IMR-90 (cell line): ENCODE data around the gene E4F1. TPM values are rescaled to one million over a fixed set of nuclear protein-coding genes. Genes with fewer than 3 reads are reported as not detected.

Experiments
- ATAC-seq: fragments of 200-7000 bp; cut with Tn5 transposase; 2 replicates; pipeline ENCODE4 v1.9.1; 2020; ENCODE audit warnings: low read depth, mild to moderate bottlenecking, moderate library complexity
- BruUV-seq: library from RNA; stranded (reverse); fragments of 400-500 nt; replicated peaks from 2 replicates; lab custom pipeline; 2021; lab: Mats Ljungman, UMichigan
- CTCF ChIA-PET: fragments of 300-600 bp; formaldehyde crosslinking; extraction: SDS; loops from one replicate; lab custom pipeline; 2021; ENCODE audit warnings: antibody characterized with exemption; lab: Yijun Ruan, JAX
- POLR2A ChIA-PET: fragments of 300-600 bp; sonication (Branson Sonifier 250); formaldehyde crosslinking; loops from one replicate; lab custom pipeline; 2022; ENCODE audit warnings: antibody characterized with exemption; ENCODE audit not compliant: unreplicated experiment; lab: Charles Lee
- DNase-seq: peaks from one replicate; pipeline ENCODE4 v3.0.0; 2013
- H2AFZ ChIP-seq: replicated peaks from 2 replicates; pipeline ENCODE3; 2013; ENCODE audit warnings: low read length, mild to moderate bottlenecking; ENCODE audit not compliant: poor library complexity
- H2AK5ac ChIP-seq: 2 replicates; pipeline ENCODE4 v1.6.1; 2013; ENCODE audit warnings: low read depth, low read length, inconsistent platforms
- H2AK9ac ChIP-seq: replicated peaks from 2 replicates; pipeline ENCODE3; 2013; ENCODE audit warnings: mild to moderate bottlenecking, low read depth, low read length, moderate library complexity; ENCODE audit not compliant: poor library complexity
- H2BK120ac ChIP-seq: 2 replicates; pipeline ENCODE4 v1.6.1; 2013; ENCODE audit warnings: low read depth, low read length, inconsistent platforms
- H2BK15ac ChIP-seq: 3 replicates; pipeline ENCODE4 v1.6.1; 2013; ENCODE audit warnings: low read depth, low read length, inconsistent platforms
- H2BK20ac ChIP-seq: 2 replicates; pipeline ENCODE4 v1.6.1; 2013; ENCODE audit warnings: low read depth, mild to moderate bottlenecking, inconsistent platforms, low read length, moderate library complexity
- H2BK5ac ChIP-seq: 2 replicates; pipeline ENCODE4 v1.6.1; 2013; ENCODE audit warnings: mild to moderate bottlenecking, low read depth, low read length, inconsistent platforms; ENCODE audit not compliant: poor library complexity, severe bottlenecking
- H3K14ac ChIP-seq: replicated peaks from 2 replicates; pipeline ENCODE4 v1.6.1; 2013; ENCODE audit warnings: low read depth, low read length, inconsistent platforms
- H3K18ac ChIP-seq: 2 replicates; pipeline ENCODE4 v1.6.1; 2013; ENCODE audit warnings: low read depth, low read length, control low read depth
- H3K23ac ChIP-seq: 2 replicates; pipeline ENCODE4 v1.6.1; 2013; ENCODE audit warnings: low read depth, low read length, inconsistent platforms
- H3K27ac ChIP-seq: 2 replicates; pipeline ENCODE4 v1.5.1; 2013; ENCODE audit warnings: mild to moderate bottlenecking, control low read depth, low read length; ENCODE audit not compliant: insufficient read depth
- H3K27me3 ChIP-seq: 2 replicates; pipeline ENCODE4 v1.6.1; 2013; ENCODE audit warnings: low read length; ENCODE audit not compliant: control insufficient read depth, insufficient read depth
- H3K36me3 ChIP-seq: 2 replicates; pipeline ENCODE4 v1.6.1; 2013; ENCODE audit warnings: low read length, mixed read lengths; ENCODE audit not compliant: control insufficient read depth, insufficient read depth
- H3K4ac ChIP-seq: 2 replicates; pipeline ENCODE4 v1.6.1; 2013; ENCODE audit warnings: low read depth, low read length, inconsistent platforms
- H3K4me1 ChIP-seq: 2 replicates; pipeline ENCODE4 v1.6.1; 2013; ENCODE audit warnings: low read length, mixed read lengths; ENCODE audit not compliant: control insufficient read depth, insufficient read depth
- H3K4me2 ChIP-seq: 2 replicates; pipeline ENCODE4 v1.6.1; 2013; ENCODE audit warnings: low read depth, mild to moderate bottlenecking, control low read depth, low read length, moderate library complexity
- H3K4me3 ChIP-seq: 2 replicates; pipeline ENCODE4 v1.5.1; 2013; ENCODE audit warnings: low read depth, mild to moderate bottlenecking, control low read depth, low read length, moderate library complexity; ENCODE audit not compliant: insufficient read depth
- H3K56ac ChIP-seq: 2 replicates; pipeline ENCODE4 v1.6.1; 2013; ENCODE audit warnings: low read length, inconsistent platforms; ENCODE audit not compliant: insufficient read depth; ENCODE audit errors: extremely low read depth
- H3K79me1 ChIP-seq, 2 experiments: 2 replicates each; pipeline ENCODE4 v1.6.1; 2013; ENCODE audit warnings: low read length in 2 of 2, inconsistent platforms in 1 of 2, low read depth in 1 of 2
- H3K9ac ChIP-seq: 2 replicates; pipeline ENCODE4 v1.6.1; 2013; ENCODE audit warnings: low read depth, low read length, control low read depth
- H3K9me1 ChIP-seq: 2 replicates; pipeline ENCODE4 v1.6.1; 2013; ENCODE audit warnings: low read length, inconsistent platforms; ENCODE audit not compliant: insufficient read depth
- H3K9me3 ChIP-seq: 2 replicates; pipeline ENCODE4 v1.6.1; 2013; ENCODE audit warnings: low read length; ENCODE audit not compliant: control insufficient read depth, insufficient read depth
- H4K20me1 ChIP-seq: 2 replicates; pipeline ENCODE4 v1.6.1; 2013; ENCODE audit warnings: low read length, inconsistent platforms; ENCODE audit not compliant: insufficient read depth
- H4K5ac ChIP-seq: 2 replicates; pipeline ENCODE4 v1.6.1; 2013; ENCODE audit warnings: mild to moderate bottlenecking, low read depth, low read length, control low read depth
- H4K8ac ChIP-seq, 2 experiments: 2 replicates each; pipeline ENCODE4 v1.6.1; 2013; ENCODE audit warnings: low read depth in 2 of 2, low read length in 2 of 2, control low read depth in 1 of 2, inconsistent platforms in 1 of 2
- H4K91ac ChIP-seq: 2 replicates; pipeline ENCODE4 v1.6.1; 2013; ENCODE audit warnings: low read depth, low read length, inconsistent platforms; ENCODE audit not compliant: insufficient read depth
- CEBPB ChIP-seq: IDR thresholded peaks from 2 replicates; pipeline ENCODE4 v1.6.1; 2012; ENCODE audit warnings: low read depth, low read length, improper control_type of control experiment
- FOS ChIP-seq: fragments of 150-350 bp; IDR thresholded peaks from 2 replicates; pipeline ENCODE4 v1.6.1; 2016; ENCODE audit warnings: low read depth, low read length
- MAZ ChIP-seq: IDR thresholded peaks from 2 replicates; pipeline ENCODE4 v1.6.1; 2012; ENCODE audit warnings: low read depth, mild to moderate bottlenecking, low read length, improper control_type of control experiment, moderate library complexity, borderline replicate concordance
- MXI1 ChIP-seq: IDR thresholded peaks from 2 replicates; pipeline ENCODE4 v1.6.1; 2012; ENCODE audit warnings: low read depth, mild to moderate bottlenecking, low read length, moderate library complexity, borderline replicate concordance
- NFE2L2 ChIP-seq: fragments of 150-350 bp; IDR thresholded peaks from 2 replicates; pipeline ENCODE4 v1.6.1; 2016; ENCODE audit warnings: low read depth, mild to moderate bottlenecking, low read length
- RCOR1 ChIP-seq: IDR thresholded peaks from 2 replicates; pipeline ENCODE4 v1.6.1; 2012; ENCODE audit warnings: mild to moderate bottlenecking, low read length, improper control_type of control experiment; ENCODE audit not compliant: insufficient replicate concordance
- SMC3 ChIP-seq: fragments of 150-350 bp; IDR thresholded peaks from 2 replicates; pipeline ENCODE4 v1.6.1; 2016; ENCODE audit warnings: low read depth, mild to moderate bottlenecking, antibody characterized with exemption, low read length, moderate library complexity
- WGBS, 2 experiments: methylation state at CpG; one replicate each; pipeline versions ENCODE4 v1.1.5 to v1.1.7; 2013; ENCODE audit warnings: missing lambda C conversion rate in 2 of 2; ENCODE audit not compliant: insufficient read length in 1 of 2; ENCODE audit errors: extremely low coverage in 2 of 2; 5-methylcytosine and 5-hydroxymethylcytosine counted together
- dilution Hi-C: fragments of 300-500 bp; cut with HindIII; formaldehyde crosslinking; loops from one replicate; pipeline ENCODE4 v1.14.3; 2018; ENCODE audit warnings: low sequenced_read_pairs; ENCODE audit not compliant: unreplicated experiment
- in situ Hi-C: fragments of 300-500 bp; cut with MboI; formaldehyde crosslinking; loops from 3 replicates; pipeline ENCODE4 v1.14.3; 2019; ENCODE audit warnings: low sequenced_read_pairs, inconsistent platforms, mixed read lengths
- intact Hi-C: fragments of 100-400 bp; cut with micrococcal nuclease; formaldehyde crosslinking; loops from 2 replicates; pipeline ENCODE4 v1.10.0; 2022
- polyA plus RNA-seq, 3 experiments: library from polyadenylated mRNA; depleted of rRNA; stranded (reverse); fragments of >200 nt; gene quantifications; 2 replicates each; pipeline ENCODE4 v1.2.3, GENCODE V29; 2012; ENCODE audit warnings: low replicate concordance in 1 of 3
- total RNA-seq: library from RNA; depleted of rRNA; stranded (reverse); fragments of >200 nt; gene quantifications from 2 replicates; pipeline ENCODE4 v1.2.3, GENCODE V29; 2012
- TF ChIP-seq, protein P1 (sequence below): conservative IDR thresholded peaks from 2 replicates; pipeline ENCODE4 v1.5.1; 2012; ENCODE audit warnings: mild to moderate bottlenecking, low read depth, low read length, improper control_type of control experiment
- TF ChIP-seq, protein P2 (sequence below): fragments of 150-350 bp; IDR thresholded peaks from 2 replicates; pipeline ENCODE4 v1.6.1; 2017; ENCODE audit warnings: mild to moderate bottlenecking, antibody characterized with exemption, low read length, low read depth

Gene E4F1
- total and polyA plus RNA-seq, 2 of the 4 experiments (the other 2 are of a cell fraction): 13.1 to 33.0 TPM

DNA sequence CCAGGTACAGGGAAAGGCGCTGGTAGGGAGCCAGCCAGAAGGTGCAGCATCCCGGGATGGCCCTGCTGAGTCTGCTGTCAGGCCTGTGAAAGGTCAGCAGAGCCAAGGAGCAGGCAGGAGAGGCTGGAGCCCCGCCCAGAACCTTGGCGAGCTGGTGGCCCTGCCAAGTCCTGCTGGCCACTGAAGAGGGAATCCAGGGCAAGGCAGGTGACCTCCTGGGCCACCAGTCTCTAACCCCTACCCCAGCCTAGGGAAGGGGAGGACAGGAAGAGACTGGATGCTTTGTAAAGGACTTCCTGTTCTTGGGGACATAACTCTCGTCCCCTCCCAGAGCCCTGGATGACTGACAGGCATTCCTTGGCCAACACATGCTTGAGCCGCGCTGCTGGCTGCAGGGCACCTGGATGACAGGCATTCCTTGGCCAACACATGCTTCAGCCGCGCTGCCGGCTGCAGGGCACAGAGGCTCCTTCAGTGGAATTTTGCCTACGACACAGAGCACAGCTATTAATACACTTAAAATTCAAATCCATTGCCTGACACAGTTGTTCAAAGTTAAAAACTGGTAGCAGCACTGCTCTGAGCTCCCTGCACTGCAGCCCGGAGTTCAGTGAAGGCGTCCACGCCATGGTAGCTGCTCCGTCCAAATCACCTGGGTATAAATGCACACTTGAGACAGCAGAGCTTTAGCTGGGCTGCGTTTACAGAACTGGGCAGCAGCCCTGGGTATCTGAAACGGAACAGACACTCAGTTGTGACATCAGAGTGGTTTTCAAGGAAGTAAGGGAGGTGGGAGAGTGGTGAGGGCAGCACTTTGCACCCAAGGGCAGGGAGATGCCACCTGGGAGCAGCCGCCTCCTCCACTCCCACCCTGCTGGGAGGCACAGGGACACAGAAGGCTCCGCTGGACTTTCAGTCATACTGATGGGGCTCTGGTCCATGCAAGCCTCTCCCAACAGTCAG lies 10.7 kb upstream of the E4F1 start:
- H3K56ac ChIP-seq: no peak overlapping the region
- ATAC-seq (no peak), DNase-seq (no peak)
- no peak overlapping the region for H3K14ac ChIP-seq
- H3K9ac ChIP-seq: 0 out of 2 replicates have a peak overlapping the region, but pooled peaks have one; percentile 65
- no peak overlapping the region for H3K18ac ChIP-seq
- no peak overlapping the region for H3K4me3 ChIP-seq
- peak overlapping the region; percentile 0; the same call in 1 of the 2 replicates for H2AK5ac ChIP-seq
- peak overlapping the region; percentile 52 for H3K23ac ChIP-seq
- intact Hi-C loops: no loop called here
- no peaks in the 10 kb centered on the region for H3K9me3 ChIP-seq
- no peak overlapping the region for H2BK120ac ChIP-seq
- BruUV-seq: no TSS peak
- no peak overlapping the region for H3K27ac ChIP-seq
- no peak overlapping the region for H4K91ac ChIP-seq
- peak overlapping the region; percentile 73 for H2AK9ac ChIP-seq
- ChIA-PET CTCF (no interaction called here), POLR2A (no interaction called here)
- H3K9me1 ChIP-seq: no peaks in the 10 kb centered on the region
- in situ Hi-C loops: no loop called here
- H2AFZ ChIP-seq: peak overlapping the region; percentile 51
- peak overlapping the region; percentile 80 for H3K4me2 ChIP-seq
- peaks cover 19% of the 10 kb centered on the region for H3K36me3 ChIP-seq
- no peak overlapping the region for H2BK15ac ChIP-seq
- peaks cover 12% of the 10 kb centered on the region for H4K20me1 ChIP-seq
- H4K5ac ChIP-seq: no peak overlapping the region
- WGBS, 2 experiments: 80% methylated on average over 10 of the region's 19 CpGs; no CpG with 5 or more reads in 1 of the 2 experiments
- H4K8ac ChIP-seq: no peak overlapping the region
- TF ChIP-seq, protein P1, sequence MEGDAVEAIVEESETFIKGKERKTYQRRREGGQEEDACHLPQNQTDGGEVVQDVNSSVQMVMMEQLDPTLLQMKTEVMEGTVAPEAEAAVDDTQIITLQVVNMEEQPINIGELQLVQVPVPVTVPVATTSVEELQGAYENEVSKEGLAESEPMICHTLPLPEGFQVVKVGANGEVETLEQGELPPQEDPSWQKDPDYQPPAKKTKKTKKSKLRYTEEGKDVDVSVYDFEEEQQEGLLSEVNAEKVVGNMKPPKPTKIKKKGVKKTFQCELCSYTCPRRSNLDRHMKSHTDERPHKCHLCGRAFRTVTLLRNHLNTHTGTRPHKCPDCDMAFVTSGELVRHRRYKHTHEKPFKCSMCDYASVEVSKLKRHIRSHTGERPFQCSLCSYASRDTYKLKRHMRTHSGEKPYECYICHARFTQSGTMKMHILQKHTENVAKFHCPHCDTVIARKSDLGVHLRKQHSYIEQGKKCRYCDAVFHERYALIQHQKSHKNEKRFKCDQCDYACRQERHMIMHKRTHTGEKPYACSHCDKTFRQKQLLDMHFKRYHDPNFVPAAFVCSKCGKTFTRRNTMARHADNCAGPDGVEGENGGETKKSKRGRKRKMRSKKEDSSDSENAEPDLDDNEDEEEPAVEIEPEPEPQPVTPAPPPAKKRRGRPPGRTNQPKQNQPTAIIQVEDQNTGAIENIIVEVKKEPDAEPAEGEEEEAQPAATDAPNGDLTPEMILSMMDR: no peak
- no peak for TF ChIP-seq SMC3
- TF ChIP-seq, protein P2, sequence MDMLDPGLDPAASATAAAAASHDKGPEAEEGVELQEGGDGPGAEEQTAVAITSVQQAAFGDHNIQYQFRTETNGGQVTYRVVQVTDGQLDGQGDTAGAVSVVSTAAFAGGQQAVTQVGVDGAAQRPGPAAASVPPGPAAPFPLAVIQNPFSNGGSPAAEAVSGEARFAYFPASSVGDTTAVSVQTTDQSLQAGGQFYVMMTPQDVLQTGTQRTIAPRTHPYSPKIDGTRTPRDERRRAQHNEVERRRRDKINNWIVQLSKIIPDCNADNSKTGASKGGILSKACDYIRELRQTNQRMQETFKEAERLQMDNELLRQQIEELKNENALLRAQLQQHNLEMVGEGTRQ: no peak
- TF ChIP-seq CEBPB: no peak
- no peak for TF ChIP-seq NFE2L2
- no peak for TF ChIP-seq MXI1
- TF ChIP-seq FOS: no peak
- no peak for TF ChIP-seq RCOR1
- TF ChIP-seq MAZ: no peak
- H2BK5ac ChIP-seq: no peak overlapping the region
- dilution Hi-C loops: no loop called here
- peaks cover 14 to 33% of the 10 kb centered on the region in 2 experiments for H3K79me1 ChIP-seq
- no peak overlapping the region for H3K4ac ChIP-seq
- H3K27me3 ChIP-seq: no peaks in the 10 kb centered on the region
- peaks cover 7% of the 10 kb centered on the region for H3K4me1 ChIP-seq
- no peak overlapping the region for H2BK20ac ChIP-seq
